Large intestine (tissue), 3 donors: Measurements from ENCODE around the gene VPS39. TPM values are rescaled to one million over a fixed set of nuclear protein-coding genes. Genes with fewer than 3 reads are reported as not detected.

Experiments used
- DNase-seq, 2 donors: peaks; one replicate each; pipeline versions ENCODE4 v3.0.0 to v3.0.0-alpha.2; 2013
- H3K27ac ChIP-seq: one replicate; pipeline ENCODE4 v1.5.1; 2013; ENCODE audit warnings: low read length
- H3K27me3 ChIP-seq: 2 replicates; pipeline ENCODE4 v1.6.1; 2013; ENCODE audit warnings: low read length; ENCODE audit not compliant: control insufficient read depth, insufficient read depth
- H3K36me3 ChIP-seq: 2 replicates; pipeline ENCODE4 v1.6.1; 2013; ENCODE audit warnings: low read length; ENCODE audit not compliant: control insufficient read depth, insufficient read depth
- H3K4me1 ChIP-seq: one replicate; pipeline ENCODE4 v1.6.1; 2013; ENCODE audit warnings: low read length; ENCODE audit not compliant: control insufficient read depth, insufficient read depth
- H3K4me3 ChIP-seq: one replicate; pipeline ENCODE4 v1.5.1; 2013; ENCODE audit warnings: low read length
- H3K9me3 ChIP-seq: one replicate; pipeline ENCODE4 v1.6.1; 2013; ENCODE audit warnings: mild to moderate bottlenecking, low read depth, low read length, moderate library complexity; ENCODE audit not compliant: control insufficient read depth
- WGBS: methylation state at CpG from one replicate; pipeline ENCODE4 v1.1.5; 2013; ENCODE audit warnings: low lambda C conversion rate; ENCODE audit not compliant: insufficient coverage; 5-methylcytosine and 5-hydroxymethylcytosine counted together
- polyA plus RNA-seq: library from polyadenylated mRNA; unstranded; fragments of 120-200 nt; gene quantifications from one replicate; pipeline ENCODE4 v1.2.1, GENCODE V29; 2013

Gene VPS39
- polyA plus RNA-seq, 1 donor: 59.6 TPM

DNA sequence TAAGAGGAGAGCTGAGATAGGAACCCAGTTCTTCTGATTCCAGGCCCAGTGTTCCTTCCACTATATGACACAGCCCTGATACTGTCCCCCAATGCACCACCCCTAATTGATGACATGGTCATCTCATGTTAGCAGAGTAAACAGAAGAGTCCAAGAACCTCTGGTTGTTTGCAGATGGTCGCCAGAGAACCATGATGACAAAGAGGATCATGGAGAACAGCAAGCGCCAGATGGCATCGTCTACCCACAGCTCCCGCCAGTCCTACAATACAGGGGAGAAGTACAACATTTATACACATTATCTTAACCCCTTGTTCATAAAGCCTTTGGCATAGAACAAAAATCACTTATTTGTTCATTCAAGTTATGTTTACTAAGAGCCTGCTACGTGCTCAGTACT lies 18.5 kb upstream of the VPS39 start:
- no peaks in the 10 kb centered on the region for H3K27me3 ChIP-seq
- H3K27ac ChIP-seq: no peak overlapping the region
- DNase-seq: no peak
- H3K9me3 ChIP-seq: no peaks in the 10 kb centered on the region
- H3K4me3 ChIP-seq: no peak overlapping the region
- 83% methylated on average over 1 of the region's 5 CpGs for WGBS
- H3K4me1 ChIP-seq: peaks cover 8% of the 10 kb centered on the region
- peaks cover 62% of the 10 kb centered on the region for H3K36me3 ChIP-seq

DNA sequence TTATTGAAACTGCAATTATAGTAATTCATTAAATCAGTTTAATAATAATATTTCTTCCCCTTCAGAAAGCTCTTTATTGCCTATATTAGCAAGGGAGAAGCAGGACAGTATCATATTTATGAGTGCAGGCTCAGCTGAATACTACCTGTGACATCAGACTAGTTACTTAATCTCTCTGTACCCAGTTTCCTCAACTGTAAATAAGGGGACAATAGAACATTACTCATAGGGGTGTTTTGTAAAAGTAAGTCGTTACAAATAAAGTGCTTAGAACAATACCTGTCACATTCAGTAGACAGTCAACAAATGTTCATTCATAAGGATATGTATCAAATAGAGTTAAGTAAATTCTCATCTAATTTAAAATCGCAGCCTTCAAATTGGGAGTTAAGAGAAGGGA lies 12.1 kb upstream of the VPS39 start:
- DNase-seq: no peak
- H3K4me1 ChIP-seq: no peaks in the 10 kb centered on the region
- H3K9me3 ChIP-seq: no peaks in the 10 kb centered on the region
- H3K27ac ChIP-seq: no peak overlapping the region
- no peaks in the 10 kb centered on the region for H3K27me3 ChIP-seq
- H3K4me3 ChIP-seq: no peak overlapping the region
- peaks cover 51% of the 10 kb centered on the region for H3K36me3 ChIP-seq
- WGBS: 0% methylated on average over 1 of the region's 2 CpGs

- Histone ChIP-seq H3K9me3 (no peaks in the 10 kb centered on the region), H3K36me3 (peaks cover 45% of the 10 kb centered on the region), H3K4me3 (no peak overlapping the region), H3K4me1 (no peaks in the 10 kb centered on the region), H3K27me3 (no peaks in the 10 kb centered on the region), H3K27ac (no peak overlapping the region)
- no peak for DNase-seq
- WGBS: 40% methylated on average over 2 of the region's 2 CpGs
These were observed 11.0 kb upstream of the VPS39 start for GRCh38 chr15:42218953-42219592.

DNA sequence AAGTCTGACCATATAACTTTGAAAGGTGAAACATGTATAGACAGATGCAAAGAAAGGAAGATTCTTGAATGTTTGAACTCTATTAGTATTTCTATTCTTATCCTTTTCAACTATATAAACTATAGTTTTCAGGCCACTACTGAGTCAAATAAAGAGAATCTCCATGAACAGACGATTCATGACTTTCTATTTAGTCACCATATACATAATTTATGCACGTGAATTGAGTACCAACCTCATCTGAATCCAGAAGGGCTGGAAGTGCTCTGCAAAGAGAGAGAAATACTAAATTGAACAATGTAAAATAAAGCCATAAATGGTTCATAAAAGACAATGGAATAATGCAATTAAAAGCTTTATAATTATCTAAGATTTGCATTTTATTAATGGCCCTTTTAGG lies 9.5 kb upstream of the VPS39 start:
- WGBS: 83% methylated on average over 2 of the region's 2 CpGs
- Histone ChIP-seq H3K4me1 (no peaks in the 10 kb centered on the region), H3K27ac (no peak overlapping the region), H3K27me3 (no peaks in the 10 kb centered on the region), H3K4me3 (no peak overlapping the region), H3K9me3 (no peaks in the 10 kb centered on the region), H3K36me3 (peaks cover 47% of the 10 kb centered on the region)
- DNase-seq: no peak

DNA sequence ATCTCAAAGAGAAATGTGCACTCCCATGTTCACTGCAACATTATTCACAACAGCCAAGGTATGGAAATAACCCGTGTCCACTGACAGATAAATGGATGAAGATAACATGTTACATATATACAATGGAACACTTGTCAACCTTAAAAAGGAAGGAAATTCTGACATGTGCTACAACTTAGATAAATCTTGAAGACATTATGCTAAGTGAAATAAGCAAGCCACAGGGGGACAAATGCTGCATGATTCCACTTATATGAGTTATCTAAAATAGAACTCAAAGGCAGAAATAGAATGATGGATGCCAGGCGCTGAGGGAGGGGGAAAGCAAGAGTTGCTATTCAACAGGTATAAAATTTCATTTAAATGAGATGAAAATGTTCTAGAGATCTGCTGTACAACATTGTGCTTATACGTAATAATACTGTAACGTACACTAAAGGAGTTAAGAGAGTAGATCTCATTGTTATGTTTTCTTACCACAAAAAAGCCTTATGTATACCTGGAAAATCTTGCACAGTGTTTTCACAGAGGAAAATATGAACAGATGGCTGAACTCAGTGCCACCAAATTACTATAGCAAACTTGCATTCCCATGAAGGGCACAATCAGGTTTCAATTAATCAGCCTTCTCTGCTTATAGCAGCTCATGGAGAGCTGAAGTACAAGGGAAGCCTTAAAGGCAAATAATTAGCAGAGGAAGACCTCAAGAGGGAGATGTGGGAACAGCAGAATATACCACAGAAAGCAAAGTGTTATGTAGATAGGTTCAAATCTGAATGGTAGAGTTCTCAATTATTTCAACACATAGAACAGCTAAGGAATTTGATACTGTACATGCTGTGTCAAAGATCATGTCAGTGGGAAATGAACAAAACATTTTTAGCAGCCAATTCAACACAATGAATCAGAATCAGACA lies 8.1 kb upstream of the VPS39 start:
- Histone ChIP-seq H3K27ac (no peak overlapping the region), H3K36me3 (peaks cover 51% of the 10 kb centered on the region), H3K4me1 (no peaks in the 10 kb centered on the region), H3K9me3 (no peaks in the 10 kb centered on the region), H3K4me3 (no peak overlapping the region), H3K27me3 (no peaks in the 10 kb centered on the region)
- WGBS: 100% methylated on average over 3 of the region's 4 CpGs
- DNase-seq: no peak

- H3K36me3 ChIP-seq: peaks cover 59% of the 10 kb centered on the region
- H3K4me3 ChIP-seq: no peak overlapping the region
- no CpG with 5 or more reads among the region's 1 CpG for WGBS
These were observed 6.5 kb upstream of the VPS39 start for GRCh38 chr15:42214600-42214999.

GRCh38 chr15:42213511-42213910 lies 5.4 kb upstream of the VPS39 start:
- H3K9me3 ChIP-seq: no peaks in the 10 kb centered on the region
- H3K27ac ChIP-seq: no peak overlapping the region
- peaks cover 50% of the 10 kb centered on the region for H3K36me3 ChIP-seq
- H3K4me1 ChIP-seq: no peaks in the 10 kb centered on the region
- H3K4me3 ChIP-seq: no peak overlapping the region
- DNase-seq: no peak
- H3K27me3 ChIP-seq: no peaks in the 10 kb centered on the region

More at GRCh38 chr15:42214600-42214999, 6.5 kb upstream of the VPS39 start:
- H3K4me1 ChIP-seq: no peaks in the 10 kb centered on the region
- no peak overlapping the region for H3K27ac ChIP-seq
- H3K27me3 ChIP-seq: no peaks in the 10 kb centered on the region
- DNase-seq: no peak
- no peaks in the 10 kb centered on the region for H3K9me3 ChIP-seq

DNA sequence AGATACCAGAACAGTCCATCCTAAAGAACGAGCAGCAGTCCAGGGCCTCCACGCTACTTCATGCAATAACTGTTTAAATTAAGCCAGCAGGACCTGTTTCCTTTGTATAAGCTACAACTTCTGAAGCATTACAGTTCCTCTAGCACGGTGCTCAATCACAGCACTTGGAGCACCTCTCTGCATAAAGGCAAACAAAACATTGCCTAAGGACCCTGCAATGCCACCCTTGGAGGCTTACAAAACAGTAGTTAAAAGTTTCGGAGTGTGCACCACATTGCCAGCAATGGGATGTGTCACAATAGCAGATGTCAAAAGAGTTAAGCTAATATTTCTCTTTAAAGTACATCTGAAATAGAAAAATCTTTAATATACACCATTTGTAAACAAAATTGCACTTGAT lies 2.6 kb upstream of the VPS39 start:
- H3K27me3 ChIP-seq: no peaks in the 10 kb centered on the region
- H3K4me3 ChIP-seq: no peak overlapping the region
- DNase-seq: no peak
- no peak overlapping the region for H3K27ac ChIP-seq
- peaks cover 7% of the 10 kb centered on the region for H3K4me1 ChIP-seq
- H3K9me3 ChIP-seq: no peaks in the 10 kb centered on the region
- H3K36me3 ChIP-seq: peaks cover 35% of the 10 kb centered on the region
- no CpG with 5 or more reads among the region's 4 CpGs for WGBS

- Histone ChIP-seq H3K9me3 (no peaks in the 10 kb centered on the region), H3K4me3 (no peak overlapping the region), H3K36me3 (peaks cover 21% of the 10 kb centered on the region), H3K27me3 (no peaks in the 10 kb centered on the region), H3K4me1 (peaks cover 7% of the 10 kb centered on the region), H3K27ac (no peak overlapping the region)
- DNase-seq: no peak
- WGBS: 83% methylated on average over 1 of the region's 4 CpGs
These were observed 1.7 kb downstream of the VPS39 start for GRCh38 chr15:42206406-42206805.

DNA sequence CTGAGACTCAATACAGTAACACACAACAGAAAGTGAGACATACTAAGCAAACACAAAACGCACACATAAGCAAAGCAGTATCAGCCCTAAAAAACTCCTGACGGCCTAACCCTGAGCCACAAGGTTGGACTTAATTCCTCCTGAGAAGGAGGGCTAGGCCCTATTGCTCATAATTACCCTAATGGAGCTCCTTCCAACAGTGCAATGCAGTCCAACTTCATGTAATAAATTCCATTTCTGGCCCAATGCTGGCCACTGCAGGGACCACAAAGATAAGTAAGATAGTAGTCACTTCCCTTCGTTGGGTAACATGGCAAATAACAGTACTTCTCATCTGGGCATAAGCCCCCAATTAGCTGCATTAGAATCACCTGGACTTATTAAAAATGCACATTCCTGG lies 4.2 kb downstream of the VPS39 start:
- Histone ChIP-seq H3K9me3 (no peaks in the 10 kb centered on the region), H3K27ac (no peak overlapping the region), H3K36me3 (peaks cover 21% of the 10 kb centered on the region), H3K27me3 (no peaks in the 10 kb centered on the region), H3K4me3 (no peak overlapping the region), H3K4me1 (peaks cover 7% of the 10 kb centered on the region)
- 100% methylated on average over 1 of the region's 3 CpGs for WGBS
- DNase-seq: no peak
